Subcutaneous adipose tissue (tissue), 4 donors: ENCODE data around the gene MIA. TPM values are rescaled to one million over a fixed set of nuclear protein-coding genes. Genes with fewer than 3 reads are reported as not detected.

ENCODE experiments used
- total RNA-seq, 4 donors: library from RNA; depleted of rRNA; stranded (reverse); fragments of >200 nt; gene quantifications; one replicate each; pipeline ENCODE4 v1.1.0, GENCODE V29; 2016
- TF ChIP-seq, protein P1 (sequence below): fragments of 450-650 bp; IDR thresholded peaks from one replicate; pipeline ENCODE4 v1.5.1; 2016; ENCODE audit warnings: low read depth, mild to moderate bottlenecking, control low read depth, antibody characterized with exemption, moderate library complexity

The MIA gene
- total RNA-seq, 4 donors from 2014 or later: not detected

DNA sequence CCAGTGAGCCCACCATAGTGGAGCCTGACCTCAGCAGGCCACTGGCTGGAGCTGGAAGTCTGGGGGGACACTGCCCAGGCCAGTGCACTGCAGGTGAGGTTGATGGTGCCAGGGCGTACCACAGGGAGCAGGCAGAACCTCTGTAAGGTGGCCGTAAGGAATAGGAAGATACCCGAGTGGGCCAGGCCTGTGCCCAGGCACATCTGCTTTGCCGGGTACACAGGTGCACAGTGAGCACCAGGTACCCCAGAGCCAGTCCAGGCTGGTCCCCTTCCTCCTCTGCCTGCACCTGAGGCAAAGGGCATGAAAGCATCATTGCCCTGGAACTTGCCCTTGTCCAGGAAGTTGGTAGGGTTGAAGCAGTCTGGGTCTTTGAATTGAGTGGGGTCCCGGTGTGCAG, 33.2 kb downstream of the MIA start:
- TF ChIP-seq, protein P1, sequence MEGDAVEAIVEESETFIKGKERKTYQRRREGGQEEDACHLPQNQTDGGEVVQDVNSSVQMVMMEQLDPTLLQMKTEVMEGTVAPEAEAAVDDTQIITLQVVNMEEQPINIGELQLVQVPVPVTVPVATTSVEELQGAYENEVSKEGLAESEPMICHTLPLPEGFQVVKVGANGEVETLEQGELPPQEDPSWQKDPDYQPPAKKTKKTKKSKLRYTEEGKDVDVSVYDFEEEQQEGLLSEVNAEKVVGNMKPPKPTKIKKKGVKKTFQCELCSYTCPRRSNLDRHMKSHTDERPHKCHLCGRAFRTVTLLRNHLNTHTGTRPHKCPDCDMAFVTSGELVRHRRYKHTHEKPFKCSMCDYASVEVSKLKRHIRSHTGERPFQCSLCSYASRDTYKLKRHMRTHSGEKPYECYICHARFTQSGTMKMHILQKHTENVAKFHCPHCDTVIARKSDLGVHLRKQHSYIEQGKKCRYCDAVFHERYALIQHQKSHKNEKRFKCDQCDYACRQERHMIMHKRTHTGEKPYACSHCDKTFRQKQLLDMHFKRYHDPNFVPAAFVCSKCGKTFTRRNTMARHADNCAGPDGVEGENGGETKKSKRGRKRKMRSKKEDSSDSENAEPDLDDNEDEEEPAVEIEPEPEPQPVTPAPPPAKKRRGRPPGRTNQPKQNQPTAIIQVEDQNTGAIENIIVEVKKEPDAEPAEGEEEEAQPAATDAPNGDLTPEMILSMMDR: no peak

DNA sequence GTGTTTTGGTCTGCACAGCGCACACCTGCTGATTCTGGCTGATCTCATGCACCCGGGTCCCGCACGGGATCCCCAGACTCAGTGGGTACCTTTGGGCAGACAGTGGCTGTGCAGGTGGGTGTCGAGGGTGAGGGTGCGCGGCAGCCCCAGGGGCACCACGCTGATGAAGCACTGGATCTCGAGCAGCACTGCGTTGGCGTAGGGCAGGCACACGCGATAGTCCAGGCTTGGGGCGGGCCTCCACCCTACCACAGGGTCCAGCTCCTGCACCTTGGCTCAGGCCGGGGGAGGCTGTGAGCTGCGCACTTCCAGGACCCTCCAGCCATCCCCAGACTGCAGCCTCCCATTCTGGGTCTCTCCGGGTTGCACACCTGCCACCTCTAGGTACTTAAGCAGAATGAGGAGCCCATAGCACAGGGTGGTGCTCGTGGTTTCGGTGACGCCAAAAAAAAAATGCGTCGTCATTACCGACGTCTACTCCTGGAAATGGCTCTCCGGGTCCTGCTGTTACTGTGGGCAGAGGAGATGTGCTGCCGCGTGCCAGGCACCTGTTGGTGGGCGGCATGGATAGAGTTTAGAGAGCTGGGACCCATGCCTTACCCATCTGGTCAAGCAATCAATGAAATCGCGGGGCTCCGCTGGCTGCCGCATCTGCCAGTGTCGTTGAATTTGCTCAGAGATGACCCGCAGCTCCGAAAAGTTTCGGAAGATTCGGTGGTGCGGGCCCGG, 34.2 kb downstream of the MIA start:
- TF ChIP-seq, protein P1: no peak

DNA sequence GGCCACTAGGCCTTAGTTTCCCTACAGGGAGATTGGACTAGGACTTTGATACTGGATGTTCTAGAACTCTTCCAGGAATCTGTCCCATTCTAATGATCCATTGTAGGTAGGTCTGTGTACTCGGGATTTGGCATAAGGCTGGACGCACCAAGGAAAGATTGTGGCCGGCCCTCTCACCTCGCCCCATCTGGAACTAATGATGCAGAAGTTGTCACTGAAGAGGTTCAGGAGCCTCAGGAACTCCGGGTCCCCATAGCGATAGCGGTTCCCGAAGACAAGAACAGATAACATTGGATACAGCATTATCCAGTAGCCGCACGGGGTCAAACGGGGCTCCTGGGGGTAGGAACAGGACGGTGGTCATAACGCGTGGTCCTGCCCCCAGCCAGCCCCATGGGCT, 34.8 kb downstream of the MIA start:
- TF ChIP-seq, protein P1: no peak

DNA sequence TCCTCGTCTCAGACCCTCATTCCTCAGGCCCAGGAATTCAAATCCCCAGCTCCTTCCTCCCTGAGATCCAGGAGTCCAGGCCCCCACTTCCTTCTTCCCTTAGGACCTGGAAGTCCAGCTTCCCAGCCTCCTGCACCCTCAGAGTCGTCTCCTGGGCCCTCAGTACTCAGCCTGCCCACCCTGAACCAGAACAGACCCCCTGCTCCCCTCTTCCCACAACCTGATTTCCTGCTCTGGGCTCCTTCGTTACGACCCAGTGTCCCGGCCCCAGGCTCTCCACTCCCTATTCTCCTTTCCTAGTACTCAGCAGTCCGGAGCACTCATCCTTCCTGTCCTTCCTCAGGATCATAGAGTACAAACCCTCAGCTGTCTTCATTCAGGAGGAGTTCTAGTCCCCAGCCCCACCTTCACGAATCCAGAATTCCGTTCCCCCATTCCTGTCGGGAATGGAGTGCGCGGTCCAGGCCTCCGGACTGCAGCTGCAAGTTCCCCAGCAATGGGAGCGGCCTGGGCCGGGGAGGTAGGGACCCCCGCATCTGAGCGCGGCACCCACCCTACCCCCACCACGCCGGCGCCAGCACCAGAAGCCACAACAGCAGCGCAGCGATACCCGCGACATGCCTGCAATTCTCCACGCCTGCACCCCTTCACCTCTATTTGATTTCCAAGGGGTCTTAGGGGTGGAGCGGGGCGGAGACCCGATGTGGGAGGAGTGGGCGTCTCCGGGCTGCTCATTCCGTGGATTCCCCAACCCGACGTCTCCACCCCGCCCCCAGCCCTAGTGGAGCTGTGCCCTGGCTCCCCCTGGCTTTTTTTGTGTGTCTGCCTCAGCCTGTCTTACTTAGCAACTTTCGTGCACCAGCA, 36.4 kb downstream of the MIA start:
- TF ChIP-seq, protein P1: no peak

DNA sequence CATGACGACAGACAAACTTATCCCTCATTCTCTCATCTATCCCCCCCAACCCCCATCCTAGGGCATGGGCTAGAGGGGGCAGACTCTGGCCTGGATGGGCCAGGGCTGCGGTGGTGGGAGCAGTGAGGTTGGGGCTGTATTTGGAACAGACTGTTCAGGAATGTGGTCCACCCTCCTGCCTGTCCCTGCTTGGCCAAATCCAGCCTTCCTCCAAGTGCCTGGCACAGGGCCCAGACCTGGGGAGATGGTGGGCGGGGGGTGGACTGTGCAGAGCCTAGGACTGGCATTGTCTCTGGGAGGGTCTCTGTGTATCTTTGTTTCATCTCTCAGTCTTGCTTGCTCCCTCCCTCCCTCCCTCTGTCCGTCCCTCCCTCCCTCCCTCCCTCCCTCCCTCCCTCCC, 37.9 kb downstream of the MIA start:
- TF ChIP-seq, protein P1: no peak

DNA sequence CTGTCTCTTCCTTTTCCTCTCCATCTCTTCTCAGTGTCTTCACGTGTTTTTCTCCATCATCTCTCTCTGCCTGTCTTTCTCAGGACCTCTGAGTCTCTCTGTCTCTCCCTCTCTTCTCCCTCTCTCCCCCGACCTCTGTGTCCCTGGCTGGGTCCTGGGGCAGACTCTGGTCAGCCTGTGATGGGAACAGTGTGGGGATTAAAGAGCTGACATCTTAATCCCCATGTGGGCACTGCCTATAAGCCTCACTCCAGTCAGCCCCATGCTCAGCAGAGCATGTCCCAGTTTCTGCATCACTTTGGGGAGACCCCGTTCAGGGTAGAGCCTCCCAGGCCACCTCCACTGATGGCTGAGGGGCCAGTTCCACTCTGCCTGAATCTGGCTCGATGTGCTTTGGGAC, 39.9 kb downstream of the MIA start:
- TF ChIP-seq, protein P1: no peak

DNA sequence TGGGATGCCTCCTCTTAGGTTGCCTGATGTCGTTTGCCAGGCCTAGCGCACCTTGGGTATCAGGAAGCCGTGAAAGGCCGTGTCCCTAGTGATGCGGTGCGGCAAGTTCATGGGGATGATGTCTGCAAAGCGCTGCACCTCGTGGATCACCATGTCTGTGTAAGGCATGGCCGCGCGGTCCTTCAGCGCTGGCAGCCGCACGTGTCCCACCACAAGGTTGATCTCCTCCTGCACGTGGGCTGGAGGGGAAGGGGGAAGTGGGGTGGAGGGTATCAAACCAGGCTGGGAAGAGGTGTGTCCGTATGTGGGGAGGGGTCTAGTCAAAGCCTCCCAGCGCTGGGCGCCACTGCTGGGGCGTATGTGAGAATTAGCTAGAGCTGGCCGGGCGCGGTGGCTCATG, 46.8 kb downstream of the MIA start:
- TF ChIP-seq, protein P1: no peak
